ACHN (cell line): ENCODE measurements around the gene MYDGF.
"Not testable (repeated sequence)": the region's sequence is repeated elsewhere in the genome, so short reads cannot be mapped to it uniquely, and the experiment has no call there.

Experiments used
- DNase-seq: peaks from one replicate; pipeline ENCODE4 v3.0.0-alpha.2; 2015
- in situ Hi-C: cut with HindIII; loops from 2 replicates; pipeline ENCODE4 v1.10.0; 2017; ENCODE audit warnings: low sequenced_read_pairs, low pct_ligation_motif_present, low pct_unique_long_range_greater_than_20kb

MYDGF gene

DNA sequence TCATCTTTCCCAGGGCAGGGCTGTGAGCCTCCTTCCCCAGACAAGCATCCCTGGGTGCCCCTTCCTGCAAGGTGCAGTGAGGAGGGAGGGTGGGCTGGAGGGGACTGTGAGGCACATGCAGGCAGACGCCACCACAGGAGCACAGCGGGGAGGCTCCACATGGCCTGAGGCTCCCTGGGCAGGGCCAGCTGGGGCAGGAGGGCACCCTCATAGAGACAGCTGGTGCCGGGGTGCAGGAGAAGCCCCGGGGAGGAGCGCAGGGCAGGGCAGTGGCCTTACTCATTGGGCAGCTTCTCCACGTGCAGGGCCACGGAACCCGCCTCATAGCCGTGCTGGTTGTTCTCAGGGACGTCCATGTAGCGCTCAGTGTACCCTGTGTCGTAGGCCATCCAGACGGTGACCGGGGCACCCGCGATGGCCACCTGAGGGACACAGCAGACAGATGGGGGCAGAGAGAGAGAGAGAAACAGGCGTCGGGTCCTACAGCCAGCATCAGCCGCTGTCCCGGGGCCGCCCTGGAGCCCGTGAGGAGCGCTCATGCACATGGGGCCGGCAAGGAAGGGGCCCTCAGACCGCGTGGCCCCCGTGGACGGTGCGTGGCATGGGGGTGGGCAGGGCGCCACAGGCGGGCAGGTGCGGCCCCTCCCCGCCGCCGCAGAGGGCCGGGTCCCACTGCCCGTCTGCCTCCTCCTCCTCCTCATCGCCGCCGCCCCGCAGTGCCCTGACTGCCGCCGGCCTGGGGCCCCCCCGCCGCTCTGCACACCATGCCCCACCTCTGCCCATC lies 12.5 kb upstream of the MYDGF start:
- in situ Hi-C loops: no loop called here
- DNase-seq: no peak

DNA sequence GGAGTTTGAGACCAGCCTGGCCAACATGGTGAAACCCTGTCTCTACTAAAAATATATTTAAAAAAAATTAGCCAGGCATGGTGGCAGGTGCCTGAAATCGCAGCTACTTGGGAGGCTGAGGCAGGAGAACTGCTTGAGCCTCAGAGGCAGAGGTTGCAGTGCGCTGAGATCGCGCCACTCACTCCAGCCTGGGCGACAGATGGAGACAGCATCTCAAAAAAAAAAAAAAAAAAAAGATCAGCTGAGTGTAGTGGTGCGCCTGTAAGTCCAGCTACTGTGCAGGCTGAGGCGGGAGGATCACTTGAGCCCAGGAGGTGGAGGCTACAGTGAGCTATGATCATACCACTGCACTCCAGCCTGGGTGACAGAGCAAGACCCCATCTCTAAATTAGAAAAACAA lies 9.9 kb upstream of the MYDGF start:
- in situ Hi-C loops, DNase-seq: not testable (repeated sequence)

DNA sequence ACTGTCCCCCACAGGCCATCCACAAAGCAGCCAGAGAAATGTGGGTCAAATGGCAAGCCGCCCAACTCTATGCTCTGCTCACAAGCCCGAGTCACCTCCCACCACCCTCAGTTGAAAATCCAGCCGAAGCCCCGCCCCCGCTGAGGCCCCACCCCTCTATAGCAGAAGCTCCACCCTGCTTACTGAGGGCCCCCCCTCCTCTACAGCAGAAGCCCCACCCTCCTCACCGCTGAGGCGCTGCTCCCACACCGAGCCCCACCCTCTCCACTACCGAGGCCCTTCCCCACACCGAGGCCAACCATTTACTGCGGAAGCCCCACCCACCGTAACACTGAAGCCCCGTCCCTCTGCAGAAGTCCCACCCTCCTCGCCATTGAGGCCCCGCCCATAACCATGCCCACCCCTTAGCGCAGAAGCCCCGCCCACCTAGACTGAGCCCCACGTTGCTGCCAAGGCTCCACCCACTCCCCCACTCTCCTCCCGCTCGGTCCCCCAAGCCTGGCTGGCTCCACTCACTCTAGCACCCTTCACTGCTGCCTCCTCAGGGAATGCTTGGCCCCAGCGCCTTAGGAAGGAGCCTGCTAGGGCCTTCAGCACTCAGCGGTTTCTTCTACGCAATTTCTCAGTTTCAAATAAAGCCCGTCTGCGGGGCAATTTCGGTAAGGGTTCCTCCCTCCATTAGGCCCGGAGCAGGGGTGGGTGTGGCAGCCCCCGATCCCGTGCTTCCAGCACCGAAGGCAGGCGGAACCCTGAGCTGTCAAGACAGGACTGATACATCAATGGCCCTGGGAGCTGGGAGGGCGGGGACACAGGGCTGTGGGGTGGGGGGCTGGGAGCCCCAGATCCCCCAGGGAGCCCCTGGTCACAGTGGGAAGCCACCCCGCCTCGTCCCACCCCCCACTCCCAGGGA lies 9.0 kb upstream of the MYDGF start:
- in situ Hi-C loops: no loop called here
- DNase-seq: no peak

DNA sequence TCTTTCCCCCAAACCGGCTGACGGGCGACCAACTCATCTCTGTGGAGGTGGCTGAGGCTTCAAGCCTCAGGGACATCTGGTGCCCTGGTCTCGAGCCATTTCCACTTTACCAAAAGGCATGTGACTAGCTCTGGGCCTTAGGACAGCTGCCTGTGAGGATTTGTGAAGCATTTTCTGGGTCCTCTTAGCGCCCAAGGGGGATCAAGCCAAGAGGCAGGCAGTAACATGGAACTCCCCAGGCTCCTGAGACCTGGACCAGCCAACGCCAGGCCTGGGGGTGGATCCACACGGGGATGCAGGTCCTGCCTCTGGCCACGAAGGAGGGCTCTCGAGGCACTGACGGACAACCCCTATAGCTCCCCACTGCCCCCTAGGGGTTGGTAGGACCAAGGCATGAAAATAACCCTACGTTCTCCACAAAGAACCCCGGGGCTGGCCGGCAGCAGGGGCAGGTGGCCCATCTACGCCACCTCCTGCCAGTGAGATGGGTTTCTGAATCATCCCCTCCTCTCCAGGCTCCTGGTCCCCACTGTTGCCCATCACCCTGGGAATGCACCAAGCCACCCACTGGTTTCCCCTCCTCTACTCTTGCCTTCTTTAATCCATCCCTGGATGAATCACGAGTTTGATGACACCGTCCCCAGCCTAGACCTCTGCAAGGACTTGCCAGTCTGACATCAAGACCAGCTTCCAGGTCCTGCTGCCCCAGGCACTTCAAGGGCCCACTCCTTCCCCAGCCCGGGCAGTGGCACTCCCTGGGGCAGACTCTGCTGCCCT lies 7.0 kb upstream of the MYDGF start:
- peak; percentile 37 for DNase-seq
- in situ Hi-C loops: no loop called here

DNA sequence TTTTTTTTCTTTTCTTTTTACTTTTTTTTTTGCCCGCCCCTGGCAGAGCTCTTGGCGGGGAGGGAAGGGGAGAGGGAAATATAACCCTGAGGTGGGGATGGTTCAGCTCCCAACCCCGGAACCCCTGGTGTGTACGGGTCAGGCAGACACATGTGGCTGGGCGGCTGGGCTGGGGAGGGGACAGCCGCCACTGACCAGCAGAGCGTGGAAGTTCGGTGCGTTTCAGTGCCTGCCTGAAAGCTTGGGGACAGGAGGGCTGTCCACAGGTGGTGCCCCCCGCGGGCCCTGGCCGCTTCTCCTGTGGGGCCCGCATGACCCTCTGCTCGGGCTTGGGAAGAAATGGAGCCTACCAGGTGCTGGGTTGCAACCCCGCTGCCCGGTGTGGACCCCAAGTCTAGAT lies 5.2 kb upstream of the MYDGF start:
- no peak for DNase-seq
- in situ Hi-C loops: no loop called here

DNA sequence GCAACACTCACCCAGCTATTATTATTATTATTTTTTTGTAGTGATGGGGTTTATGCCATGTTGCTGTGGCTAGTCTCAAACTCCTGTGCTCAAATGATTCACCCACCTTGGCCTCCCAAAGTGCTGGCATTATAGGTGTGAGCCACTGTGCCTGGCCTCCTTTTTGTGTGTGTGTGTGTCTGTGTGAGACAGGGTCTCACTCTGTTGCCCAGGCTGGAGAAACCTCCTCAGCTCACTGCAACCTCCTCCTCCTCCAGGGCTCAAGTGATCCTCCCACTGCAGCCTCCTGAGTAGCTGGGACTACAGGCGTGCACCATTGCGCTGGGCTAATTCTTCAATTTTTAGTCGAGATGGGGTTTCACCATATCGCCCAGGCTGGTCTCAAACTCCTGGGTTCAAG lies 3.6 kb upstream of the MYDGF start:
- no peak for DNase-seq
- in situ Hi-C loops: no loop called here

DNA sequence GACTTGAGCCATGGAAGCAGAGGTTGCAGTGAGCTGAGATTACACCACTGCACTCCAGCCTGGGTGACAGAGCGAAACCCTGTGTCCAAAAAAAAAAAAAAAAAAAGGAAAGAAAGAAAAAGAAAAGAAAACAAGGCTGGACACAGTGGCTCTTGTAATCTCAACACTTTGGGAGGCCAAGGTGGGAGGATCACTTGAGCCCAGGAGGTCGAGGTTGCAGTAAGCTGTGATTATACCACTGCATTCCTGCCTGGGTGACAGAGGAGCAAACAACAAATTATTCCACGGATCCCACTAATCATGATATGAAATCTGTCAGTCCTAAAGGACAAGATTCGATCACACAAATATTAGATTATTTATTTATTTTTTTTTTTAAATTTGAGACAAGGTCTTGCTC lies 3.1 kb upstream of the MYDGF start:
- in situ Hi-C loops: no loop called here
- no peak for DNase-seq

DNA sequence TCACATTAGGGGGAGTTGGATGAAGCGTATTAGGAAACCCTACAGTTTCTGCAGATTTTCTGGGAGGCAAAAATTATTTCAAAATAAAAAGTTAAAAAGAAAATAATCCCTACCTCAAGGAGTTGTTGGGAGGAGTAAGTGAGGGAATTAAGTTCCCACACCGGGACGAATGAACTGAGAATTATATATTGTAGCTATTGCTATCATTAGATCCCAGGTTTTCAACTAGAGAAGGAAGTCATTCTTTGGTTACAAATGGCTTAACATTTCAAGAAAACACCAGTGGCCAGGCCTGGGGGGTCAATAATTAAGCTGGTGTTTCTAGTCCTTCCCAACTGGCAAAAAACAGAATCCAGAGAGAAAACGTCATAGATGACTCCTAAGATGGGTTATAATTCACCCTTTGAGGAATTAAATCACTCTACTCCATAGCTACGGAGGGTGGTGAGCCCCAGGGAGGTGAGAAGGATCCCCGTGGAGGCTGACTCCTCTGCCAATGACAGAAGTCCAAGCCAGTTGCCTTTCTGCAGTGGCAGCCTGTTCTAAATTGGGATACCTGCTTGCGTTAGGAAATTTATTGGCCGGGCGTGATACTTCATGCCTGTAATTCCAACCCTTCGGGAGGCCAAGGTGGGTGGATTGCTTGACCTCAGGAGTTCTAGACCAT lies 1.2 kb upstream of the MYDGF start:
- DNase-seq: peak; percentile 70
- in situ Hi-C loops: no loop called here

DNA sequence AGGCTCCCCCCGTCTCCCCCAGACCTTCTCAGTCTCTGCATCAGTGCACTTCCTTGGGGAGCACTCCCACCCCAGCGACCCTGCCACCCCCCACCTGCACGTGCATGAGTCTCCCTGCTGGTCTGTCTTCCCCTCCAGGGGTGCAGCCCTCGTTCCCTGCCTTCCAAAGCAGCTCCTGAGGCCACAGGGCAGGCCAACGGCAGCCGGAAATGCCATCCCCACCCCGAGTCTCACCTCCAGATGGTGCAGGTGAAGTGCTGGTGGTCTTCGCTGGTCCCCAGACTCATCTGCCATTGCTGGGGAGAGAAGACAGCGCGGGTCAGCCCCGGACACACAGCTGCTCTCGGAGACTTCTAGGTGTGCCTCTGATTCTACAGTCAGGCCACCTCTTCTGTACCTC lies 5.5 kb downstream of the MYDGF start:
- in situ Hi-C loops: no loop called here

DNA sequence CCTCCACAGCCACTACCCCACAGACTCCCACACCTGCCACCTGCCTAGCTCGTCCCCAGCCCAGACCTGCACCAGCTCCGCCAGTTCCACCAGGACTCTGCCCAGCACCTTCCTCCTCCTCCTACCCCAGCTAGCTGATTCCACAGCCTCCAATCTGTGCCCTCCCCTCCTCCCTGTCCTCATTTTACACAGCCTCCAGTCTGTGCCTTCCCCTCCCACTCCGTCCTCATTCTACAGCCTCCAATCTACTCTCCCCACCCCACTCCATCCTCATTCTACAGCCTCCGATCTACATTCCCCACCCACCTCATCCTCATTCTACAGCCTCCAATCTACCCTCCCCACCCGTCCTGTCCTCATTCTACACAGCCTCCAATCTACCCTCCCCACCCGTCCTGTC lies 7.3 kb downstream of the MYDGF start:
- in situ Hi-C loops: no loop called here
- no peak for DNase-seq

More for the DNA sequence above, 5.5 kb downstream of the MYDGF start:
- DNase-seq: no peak

DNA sequence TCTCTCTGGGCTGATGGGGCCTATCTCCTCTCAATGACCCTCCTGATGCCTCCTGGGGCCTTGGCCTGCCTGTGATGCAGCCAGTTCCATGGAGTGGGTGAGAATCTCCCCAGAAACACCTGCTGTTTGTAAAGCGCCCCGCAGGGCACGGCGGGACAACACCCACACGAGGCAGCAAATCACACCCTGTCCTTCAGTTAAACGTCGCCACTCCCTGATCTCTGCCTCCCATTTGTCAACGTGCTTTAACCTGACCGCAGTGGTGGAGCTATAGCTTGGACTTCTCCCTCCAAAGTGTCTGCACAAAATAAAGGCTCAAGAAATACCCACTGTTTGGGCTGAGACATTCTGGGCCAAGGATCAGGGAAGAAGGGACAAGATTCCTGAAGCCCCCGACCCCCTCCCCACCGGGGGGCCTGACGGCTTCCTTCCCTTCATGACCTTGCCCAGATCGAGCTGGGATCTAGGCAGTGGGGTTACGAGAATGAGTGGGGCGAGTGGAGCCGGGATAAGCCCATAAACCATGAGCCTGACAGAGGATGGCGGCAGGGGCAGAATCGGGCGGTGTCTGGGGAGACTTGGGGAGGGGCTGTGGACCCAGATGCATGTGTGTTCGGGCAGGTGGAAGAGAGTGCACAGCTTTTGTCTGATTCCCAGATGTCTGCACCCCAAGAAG lies 8.0 kb downstream of the MYDGF start:
- no peak for DNase-seq
- in situ Hi-C loops: no loop called here

DNA sequence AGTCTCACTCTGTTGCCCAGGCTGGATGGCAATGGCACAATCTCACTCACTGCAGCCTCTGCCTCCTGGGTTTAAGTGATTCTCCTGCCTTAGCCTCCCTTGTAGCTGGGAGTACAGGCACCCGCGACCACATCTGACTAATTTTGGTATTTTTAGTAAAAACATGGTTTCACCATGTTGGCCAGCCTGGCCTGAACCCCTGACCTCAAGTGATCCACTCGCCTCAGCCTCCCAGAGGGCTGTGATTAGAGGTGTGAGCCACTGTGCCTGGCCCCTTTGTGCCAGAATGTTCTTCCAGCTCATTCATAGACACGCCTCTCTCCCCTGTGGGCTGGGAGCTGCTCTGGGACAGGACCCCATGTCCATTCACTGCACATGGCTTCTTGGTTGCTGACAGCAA lies 9.1 kb downstream of the MYDGF start:
- DNase-seq: no peak
- in situ Hi-C loops: no loop called here

DNA sequence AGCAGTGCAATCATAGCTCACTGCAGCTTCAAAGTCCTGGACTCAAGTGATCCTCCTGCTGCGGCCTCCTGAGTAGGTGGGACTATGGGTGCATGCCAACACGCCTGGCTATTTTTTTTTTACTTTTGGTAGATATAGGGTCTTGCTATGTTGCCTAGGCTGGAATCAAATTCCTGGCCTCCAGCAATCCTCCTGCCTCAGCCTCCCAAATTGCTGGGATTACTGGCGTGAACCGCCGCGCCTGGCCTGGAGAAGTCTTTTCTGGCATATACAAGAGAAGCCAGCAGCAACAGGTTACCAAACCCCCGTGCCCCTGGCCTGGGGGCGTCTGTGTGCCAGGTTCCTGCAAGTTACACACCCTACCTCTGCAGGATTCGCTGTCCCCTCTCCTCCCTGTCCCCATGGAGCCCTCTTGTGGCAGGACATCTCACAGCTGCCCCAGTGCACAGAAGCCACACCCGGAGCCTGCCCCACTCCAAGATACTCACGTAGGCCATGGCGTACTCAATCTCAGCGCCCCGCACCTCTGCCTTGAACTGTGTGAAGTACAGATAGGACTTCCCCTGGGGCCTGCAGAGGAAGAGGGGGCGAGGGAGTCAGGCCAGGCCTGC lies 9.9 kb downstream of the MYDGF start:
- DNase-seq: peak; percentile 39
- in situ Hi-C loops: no loop called here

DNA sequence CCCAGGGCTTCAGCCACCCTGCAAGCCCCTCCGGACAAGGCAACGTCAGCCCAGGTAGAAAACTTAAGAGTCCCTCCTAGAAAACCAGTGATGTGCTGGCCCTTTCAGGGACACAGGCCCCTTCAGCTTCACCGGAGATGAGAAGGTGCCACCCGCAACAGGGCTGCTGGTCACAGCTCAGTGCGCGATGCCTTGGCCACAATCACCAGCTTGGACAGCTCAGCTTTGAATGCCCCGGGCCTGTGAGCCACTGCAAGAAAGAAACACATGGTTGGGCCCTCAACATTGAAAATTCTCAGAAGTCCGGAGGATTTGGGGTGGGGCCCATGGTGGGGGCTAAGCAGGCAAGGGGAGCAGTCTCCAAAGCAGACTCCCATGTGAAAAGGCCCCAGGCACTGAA lies 12.3 kb downstream of the MYDGF start:
- DNase-seq: no peak
- in situ Hi-C loops: no loop called here

DNA sequence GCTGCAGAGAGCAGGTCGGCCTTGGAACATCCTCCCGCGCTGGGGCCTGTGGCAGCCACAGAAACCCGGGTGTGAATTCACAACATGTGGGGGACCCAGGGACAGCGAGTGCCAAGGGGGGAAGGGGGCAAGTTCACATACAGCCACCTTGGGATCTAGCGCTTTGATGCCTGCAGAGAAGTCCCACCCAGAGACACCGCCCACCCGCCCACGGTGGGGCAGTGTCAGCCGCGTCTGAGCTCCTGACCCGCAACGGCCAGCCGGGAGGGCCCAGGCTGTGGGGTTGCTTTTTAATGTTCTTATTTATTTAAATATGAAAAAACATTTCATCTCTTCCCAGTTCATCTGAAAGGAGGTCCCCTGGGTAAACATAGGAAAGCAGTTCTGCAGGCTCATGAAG lies 12.9 kb downstream of the MYDGF start:
- in situ Hi-C loops: no loop called here
- no peak for DNase-seq

DNA sequence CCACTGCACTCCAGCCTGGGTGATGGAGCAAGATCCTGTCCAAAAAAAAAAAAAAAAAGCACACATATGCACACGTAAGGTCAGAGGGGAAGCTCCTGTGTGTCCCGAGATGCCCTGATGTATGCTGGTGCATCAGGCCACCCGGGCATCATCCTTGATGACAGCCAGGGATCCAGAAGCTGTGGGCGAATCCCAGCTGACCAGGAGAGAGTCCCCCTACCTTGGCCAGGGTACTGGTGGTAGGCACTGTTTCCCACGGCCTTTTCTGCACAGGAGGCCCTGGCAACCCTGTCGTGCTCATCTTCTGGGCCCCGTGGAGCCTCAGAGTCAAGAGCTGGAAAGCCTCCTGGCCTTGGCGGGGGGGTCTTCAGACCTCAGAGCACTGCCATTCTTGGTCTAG lies 14.0 kb downstream of the MYDGF start:
- in situ Hi-C loops: no loop called here
- DNase-seq: no peak

DNA sequence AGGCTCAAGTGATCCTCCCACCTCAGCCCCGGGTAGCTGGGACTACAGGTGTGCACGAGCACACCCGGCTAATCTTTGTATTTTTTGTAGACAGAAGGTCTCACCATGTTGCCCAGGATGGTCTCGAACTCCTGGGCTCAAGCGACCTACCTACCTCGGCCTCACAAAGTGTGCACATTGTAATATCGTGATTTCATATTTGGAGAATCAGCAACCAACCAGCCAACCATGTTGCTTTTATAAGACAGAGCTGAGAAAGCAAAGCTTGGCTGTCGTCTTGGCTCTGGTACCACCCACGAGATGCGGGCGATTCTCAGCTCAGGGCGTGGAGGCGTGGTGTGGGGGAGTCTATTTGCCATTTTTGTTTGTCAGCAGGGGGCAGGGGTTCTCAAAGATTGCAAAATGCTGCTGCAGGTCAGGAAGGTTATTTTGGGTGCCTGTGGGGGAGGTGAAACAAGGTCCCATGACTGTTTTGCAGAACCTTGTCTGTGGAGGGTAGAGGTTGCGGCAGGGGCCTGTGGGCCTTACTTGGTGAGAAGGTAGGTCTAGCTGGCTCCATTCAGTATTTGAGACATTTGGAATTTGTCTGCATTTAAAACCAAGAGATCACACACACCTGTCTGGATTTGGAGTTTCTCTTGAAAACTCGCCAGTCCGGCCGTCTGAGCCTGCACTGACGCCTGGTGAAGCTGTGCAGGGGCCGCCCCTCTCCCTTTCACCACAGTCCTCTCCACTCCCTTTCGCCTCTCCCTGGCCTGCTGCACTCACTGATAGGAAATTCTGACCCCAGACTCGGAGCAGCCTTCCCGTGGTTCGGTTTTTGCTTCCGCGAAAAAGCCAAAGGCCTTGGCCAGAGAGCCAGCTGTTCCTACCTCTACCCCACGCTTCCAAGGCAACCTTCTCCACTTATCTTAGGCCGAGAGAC lies 15.4 kb downstream of the MYDGF start:
- no peak for DNase-seq
- in situ Hi-C loops: no loop called here
